Measurements from ENCODE around the gene GBGT1.
"Not testable (repeated sequence)": the region's sequence is repeated elsewhere in the genome, so short reads cannot be mapped to it uniquely, and the experiment has no call there.

The GBGT1 gene

GRCh38 chr9:133173056-133173455 is 9.3 kb upstream of the GBGT1 start:
- no peak overlapping the region for H2AFZ ChIP-seq (ENCODE audit: low read depth, low read length)
- H3K4me1 ChIP-seq (ENCODE audit: low read length), result peaks cover 20% of the 10 kb centered on the region
- no peak overlapping the region for H3K4me3 ChIP-seq (ENCODE audit: low read length)
- TF ChIP-seq CTCF (IDR thresholded peaks at IDR 0.05; ENCODE audit: low read depth, low read length) (no peak), EZH2phosphoT487 (IDR thresholded peaks at IDR 0.05; ENCODE audit: low read depth) (no peak)
- H3K27me3 ChIP-seq (ENCODE audit: low read depth, low read length), result peaks cover 55% of the 10 kb centered on the region
- H3K27ac ChIP-seq (ENCODE audit: low read length), result no peak overlapping the region
- no peaks in the 10 kb centered on the region for H3K79me2 ChIP-seq (ENCODE audit: low read length)
- H3K9me3 ChIP-seq (ENCODE audit: insufficient read depth, low read length), result no peaks in the 10 kb centered on the region
- no peak overlapping the region for H3K9ac ChIP-seq (ENCODE audit: low read length)
- H3K36me3 ChIP-seq (replicated peaks; ENCODE audit: low read depth, low read length), result no peaks in the 10 kb centered on the region
- no peaks in the 10 kb centered on the region for H4K20me1 ChIP-seq (ENCODE audit: insufficient read depth, low read length)
- H3K4me2 ChIP-seq (ENCODE audit: low read length), result no peak overlapping the region

- Histone ChIP-seq H3K36me3 (replicated peaks; ENCODE audit: low read depth, low read length) (no peaks in the 10 kb centered on the region), H3K27ac (ENCODE audit: low read length) (no peak overlapping the region), H3K9ac (ENCODE audit: low read length) (no peak overlapping the region), H3K9me3 (ENCODE audit: insufficient read depth, low read length) (no peaks in the 10 kb centered on the region), H3K4me3 (ENCODE audit: low read length) (peak overlapping the region; percentile 24), H3K27me3 (ENCODE audit: low read depth, low read length) (peaks cover 41% of the 10 kb centered on the region), H3K4me2 (ENCODE audit: low read length) (peak overlapping the region; percentile 46), H2AFZ (ENCODE audit: low read depth, low read length) (no peak overlapping the region), H3K79me2 (ENCODE audit: low read length) (no peaks in the 10 kb centered on the region), H4K20me1 (ENCODE audit: insufficient read depth, low read length) (no peaks in the 10 kb centered on the region), H3K4me1 (ENCODE audit: low read length) (peaks cover 15% of the 10 kb centered on the region)
- TF ChIP-seq EZH2phosphoT487 (IDR thresholded peaks at IDR 0.05; ENCODE audit: low read depth) (no peak), CTCF (IDR thresholded peaks at IDR 0.05; ENCODE audit: low read depth, low read length) (no peak)
Measured at GRCh38 chr9:133171161-133171961, 7.6 kb upstream of the GBGT1 start.

GRCh38 chr9:133170716-133171115 is 7.0 kb upstream of the GBGT1 start:
- Histone ChIP-seq H3K27me3 (ENCODE audit: low read depth, low read length) (peaks cover 41% of the 10 kb centered on the region), H3K27ac (ENCODE audit: low read length) (no peak overlapping the region), H3K36me3 (replicated peaks; ENCODE audit: low read depth, low read length) (no peaks in the 10 kb centered on the region), H3K79me2 (ENCODE audit: low read length) (no peaks in the 10 kb centered on the region), H3K9ac (ENCODE audit: low read length) (no peak overlapping the region), H3K4me3 (ENCODE audit: low read length) (peak overlapping the region; percentile 24; the same call in 1 of the 2 replicates), H2AFZ (ENCODE audit: low read depth, low read length) (no peak overlapping the region), H4K20me1 (ENCODE audit: insufficient read depth, low read length) (no peaks in the 10 kb centered on the region), H3K4me1 (ENCODE audit: low read length) (peaks cover 15% of the 10 kb centered on the region), H3K9me3 (ENCODE audit: insufficient read depth, low read length) (no peaks in the 10 kb centered on the region), H3K4me2 (ENCODE audit: low read length) (peak overlapping the region; percentile 46)
- TF ChIP-seq CTCF (IDR thresholded peaks at IDR 0.05; ENCODE audit: low read depth, low read length) (no peak), EZH2phosphoT487 (IDR thresholded peaks at IDR 0.05; ENCODE audit: low read depth) (no peak)

GRCh38 chr9:133169687-133170086 is 6.0 kb upstream of the GBGT1 start:
- not testable (repeated sequence) for H3K4me3 ChIP-seq (ENCODE audit: low read length); H2AFZ ChIP-seq (ENCODE audit: low read depth, low read length); H3K27ac ChIP-seq (ENCODE audit: low read length); H3K36me3 ChIP-seq (replicated peaks; ENCODE audit: low read depth, low read length); H4K20me1 ChIP-seq (ENCODE audit: insufficient read depth, low read length); H3K4me2 ChIP-seq (ENCODE audit: low read length); H3K9ac ChIP-seq (ENCODE audit: low read length); H3K9me3 ChIP-seq (ENCODE audit: insufficient read depth, low read length); H3K79me2 ChIP-seq (ENCODE audit: low read length)
- peaks cover 35% of the 10 kb centered on the region for H3K27me3 ChIP-seq (ENCODE audit: low read depth, low read length)
- H3K4me1 ChIP-seq (ENCODE audit: low read length), result peaks cover 15% of the 10 kb centered on the region
